Psoas muscle (tissue), 8 donors: ENCODE results near the gene SLC25A13. TPM values are rescaled to one million over a fixed set of nuclear protein-coding genes. Genes with fewer than 3 reads are reported as not detected.
"Not testable (repeated sequence)": the region's sequence is repeated elsewhere in the genome, so short reads cannot be mapped to it uniquely, and the experiment has no call there.

Experiments used
- ATAC-seq, 4 donors: fragments of 200-7000 bp; cut with Tn5 transposase; one replicate each; pipeline ENCODE4 v1.9.1; 2020; ENCODE audit warnings: moderate library complexity in 3 of 4, mild to moderate bottlenecking in 2 of 4
- DNase-seq, 2 donors: peaks; one replicate each; pipeline ENCODE4 v3.0.0-alpha.2; 2020
- H3K27ac ChIP-seq: fragments of 200-600 bp; one replicate; pipeline ENCODE4 v1.8.0; 2022
- H3K27me3 ChIP-seq, 3 donors: fragments of 200-600 bp in 1 of 3; one replicate each; pipeline versions ENCODE4 v1.6.1 to v1.8.0; 2013 to 2022; ENCODE audit warnings: low read length in 2 of 3, mild to moderate bottlenecking in 2 of 3, moderate library complexity in 1 of 3; ENCODE audit not compliant: insufficient read depth in 3 of 3
- H3K36me3 ChIP-seq, 2 donors: fragments of 200-600 bp in 1 of 2; one replicate each; pipeline versions ENCODE4 v1.6.1 to v1.8.0; 2013 to 2022; ENCODE audit warnings: low read depth in 1 of 2, mild to moderate bottlenecking in 1 of 2, moderate library complexity in 1 of 2; ENCODE audit not compliant: insufficient read depth in 1 of 2
- H3K4me1 ChIP-seq: fragments of 200-600 bp; one replicate; pipeline ENCODE4 v1.8.0; 2022
- H3K4me3 ChIP-seq: fragments of 200-600 bp; one replicate; pipeline ENCODE4 v1.8.0; 2022; ENCODE audit warnings: mild to moderate bottlenecking
- H3K9me3 ChIP-seq: fragments of 200-600 bp; one replicate; pipeline ENCODE4 v1.8.0; 2022
- CTCF ChIP-seq: fragments of 200-600 bp; IDR thresholded peaks from one replicate; pipeline ENCODE4 v1.8.0; 2022; ENCODE audit warnings: antibody characterized with exemption
- WGBS, 3 donors: extraction: QIAGEN DNeasy Blood & Tissue Kit; methylation state at CpG; one replicate each; pipeline versions ENCODE4 v1.1.6 to v1.1.7; 2013; 5-methylcytosine and 5-hydroxymethylcytosine counted together
- intact Hi-C, 2 donors: fragments of 100-400 bp; cut with DNase I; formaldehyde crosslinking; loops; one replicate each; pipeline versions ENCODE4 v1.11.0 to v1.14.2; 2022
- long read RNA-seq, 2 donors: library from polyadenylated mRNA; unstranded; transcript quantifications; one replicate each; pipeline ENCODE4 v2.0.0, GENCODE V29; 2021
- polyA plus RNA-seq, 3 donors: library from polyadenylated mRNA; stranded (reverse); fragments of 200-250 nt; gene quantifications; one replicate each; pipeline ENCODE4 v1.2.3, GENCODE V29; 2013
- total RNA-seq, 4 donors: library from RNA; stranded (reverse); fragmentation: NEBNext Ultra II Directional in 2 of 4; extraction: Animal tissue kit (Norgen Biotek cat#: 25700) in 2 of 4; gene quantifications; one replicate each; pipeline versions ENCODE4 v1.2.1 to v1.2.4, GENCODE V29; 2021 to 2023
- donor health status: healthy with polysubstance abuse.
- donor health status: DM: no; HTN: no; CAD: no; lungs with moderate emphysema.
- donor health status: Bipolar disorder and iron deficiency.
- donor health status: healthy.
- donor health status: DM: yes; HTN: yes; CAD: no.
- donor health status: DM: no; HTN: no; CAD: no.
- donor health status: DM: no; HTN: no; CAD: no.
- donor health status: DM: yes; HTN: yes; CAD: no.

The SLC25A13 gene
- total RNA-seq (10 to 100 TPM in 1 of 4 donors, 1 to 10 TPM in 3; 3.3 to 10.8 (median 8.5) TPM), polyA plus RNA-seq (10 to 100 TPM in 1 of 3 donors, 1 to 10 TPM in 2; 7.4 to 31.6 (median 9.7) TPM)
- long read RNA-seq, donor 1, partial matches to known transcripts: 1 of 6 reads
- long read RNA-seq, donor 1, other reads (novel, unspliced or antisense): 5 of 6 reads
- long read RNA-seq, donor 2, partial matches to known transcripts: 1 of 15 reads
- long read RNA-seq, donor 2, other reads (novel, unspliced or antisense): 13 of 15 reads

GRCh38 chr7:96321658-96322372 lies at the start of gene SLC25A13:
Gene SLC25A13 (minus strand): TSS chr7:96322098. CDS start chr7:96321956, 142 bp downstream.
- intact Hi-C loops: no loop called here
- DNase-seq (peak; percentile 95 to 96), ATAC-seq (peak; percentile 98 to 99 (median 99))
- Histone ChIP-seq H3K9me3 (no peaks in the 10 kb centered on the region), H3K4me3 (peak within 1 kb of the TSS; percentile 96), H3K4me1 (peaks cover 35% of the 10 kb centered on the region), H3K27me3 (no peaks in the 10 kb centered on the region), H3K36me3 (no peaks in the 10 kb centered on the region), H3K27ac (peak within 1 kb of the TSS; percentile 100)
- 0% methylated on average over 57 to 66 of the region's 66 CpGs for WGBS, 3 donors
- TF ChIP-seq CTCF: no peak

GRCh38 chr7:96365916-96366315 lies 44.0 kb upstream of the SLC25A13 start:
- H3K36me3 ChIP-seq, DNase-seq, intact Hi-C loops, H3K9me3 ChIP-seq, H3K27me3 ChIP-seq, H3K4me1 ChIP-seq, H3K4me3 ChIP-seq, ATAC-seq, H3K27ac ChIP-seq: not testable (repeated sequence)
- 97 to 98% (median 97%) methylated on average over 1 to 2 of the region's 2 CpGs for WGBS, 3 donors

- TF ChIP-seq CTCF: no peak
- ATAC-seq (no peak), DNase-seq (no peak)
- intact Hi-C loops: no loop called here
- H3K27ac ChIP-seq: no peak overlapping the region
- no peaks in the 10 kb centered on the region for H3K9me3 ChIP-seq
- H3K4me3 ChIP-seq: no peak overlapping the region
- no peaks in the 10 kb centered on the region for H3K27me3 ChIP-seq
- WGBS, 3 donors: 82 to 84% (median 83%) methylated on average over 7 of the region's 7 CpGs
- no peaks in the 10 kb centered on the region for H3K36me3 ChIP-seq
- no peaks in the 10 kb centered on the region for H3K4me1 ChIP-seq
These were observed 39.4 kb upstream of the SLC25A13 start for GRCh38 chr7:96361116-96361857.

GRCh38 chr7:96359876-96360275 lies 38.0 kb upstream of the SLC25A13 start:
- WGBS, 3 donors: 90 to 92% (median 91%) methylated on average over 2 of the region's 2 CpGs
- H3K27ac ChIP-seq: no peak overlapping the region
- H3K27me3 ChIP-seq: no peaks in the 10 kb centered on the region
- no peaks in the 10 kb centered on the region for H3K9me3 ChIP-seq
- no peak for ATAC-seq
- no peaks in the 10 kb centered on the region for H3K4me1 ChIP-seq
- no peak for TF ChIP-seq CTCF
- no peaks in the 10 kb centered on the region for H3K36me3 ChIP-seq
- no peak for DNase-seq
- intact Hi-C loops: no loop called here
- H3K4me3 ChIP-seq: no peak overlapping the region

GRCh38 chr7:96358236-96358971 lies 36.5 kb upstream of the SLC25A13 start:
- intact Hi-C loops, H3K4me1 ChIP-seq, DNase-seq, H3K9me3 ChIP-seq, H3K27ac ChIP-seq, H3K27me3 ChIP-seq, H3K36me3 ChIP-seq, ATAC-seq, H3K4me3 ChIP-seq: not testable (repeated sequence)
- 95 to 97% (median 95%) methylated on average over 25 of the region's 25 CpGs for WGBS, 3 donors
